DMS79 (cell line): ENCODE measurements around the gene MRPL53.

ENCODE experiments used
- DNase-seq: peaks from one replicate; lab custom pipeline; 2025; lab: John Stamatoyannopoulos, UW

Gene MRPL53

GRCh38 chr2:74472086-74472944, at the start of gene MRPL53:
Gene MRPL53, minus strand, starts transcription at chr2:74472680. Its CDS starts 20 bp downstream, at chr2:74472660.
- peak; percentile 72 for DNase-seq

- no peak for DNase-seq
Measured at GRCh38 chr2:74516650-74517049, 44.2 kb upstream of the MRPL53 start.

- DNase-seq, result no peak
Measured at GRCh38 chr2:74515981-74516633, 43.6 kb upstream of the MRPL53 start.

- DNase-seq, result no peak
Measured at GRCh38 chr2:74515271-74515980, 42.9 kb upstream of the MRPL53 start.

- no peak for DNase-seq
Measured at GRCh38 chr2:74514368-74515270, 42.1 kb upstream of the MRPL53 start, which contains the start of gene TLX2. Gene TLX2, plus strand, starts transcription at chr2:74514450. Its CDS starts 357 bp downstream, at chr2:74514807.

GRCh38 chr2:74513605-74514367, 41.3 kb upstream of the MRPL53 start:
- DNase-seq, result no peak

- no peak for DNase-seq
Measured at GRCh38 chr2:74512744-74513604, 40.5 kb upstream of the MRPL53 start.

- no peak for DNase-seq
Measured at GRCh38 chr2:74511104-74511989, 38.9 kb upstream of the MRPL53 start.

GRCh38 chr2:74510272-74510671, 37.8 kb upstream of the MRPL53 start:
- DNase-seq, result no peak

- DNase-seq, result no peak
Measured at GRCh38 chr2:74507926-74508520, 35.5 kb upstream of the MRPL53 start.

- DNase-seq, result peak; percentile 98
Measured at GRCh38 chr2:74507145-74507925, 34.9 kb upstream of the MRPL53 start, which contains the start of gene PCGF1. Gene PCGF1, minus strand, starts transcription at chr2:74507695. Its CDS starts 27 bp downstream, at chr2:74507668.

GRCh38 chr2:74505448-74506246, 33.2 kb upstream of the MRPL53 start:
- DNase-seq, result no peak

GRCh38 chr2:74504591-74504990, 32.1 kb upstream of the MRPL53 start:
- no peak for DNase-seq

- DNase-seq, result no peak
Measured at GRCh38 chr2:74503506-74504475, 31.3 kb upstream of the MRPL53 start.
